HepG2 (cell line): ENCODE data around the gene ACSS1. TPM values are rescaled to one million over a fixed set of nuclear protein-coding genes. Genes with fewer than 3 reads are reported as not detected.

Source experiments
- ARID5B ChIP-seq: IDR thresholded peaks from 2 replicates; pipeline ENCODE4 v1.4.0; 2020; ENCODE audit warnings: mild to moderate bottlenecking, missing genetic modification reagents
- BCLAF1 ChIP-seq: fragments of 450-650 bp; IDR thresholded peaks from 2 replicates; pipeline ENCODE4 v1.6.1; 2017; ENCODE audit warnings: mild to moderate bottlenecking
- DBP ChIP-seq: sonication (generic); formaldehyde crosslinking; IDR thresholded peaks from 2 replicates; pipeline ENCODE4 v1.4.0; 2020; ENCODE audit warnings: missing genetic modification reagents; ENCODE audit errors: not compliant biosample characterization
- HIVEP1 ChIP-seq: sonication (generic); formaldehyde crosslinking; IDR thresholded peaks from 2 replicates; pipeline ENCODE4 v1.4.0; 2020; ENCODE audit warnings: mild to moderate bottlenecking, missing genetic modification reagents
- KAT8 ChIP-seq: IDR thresholded peaks from 2 replicates; pipeline ENCODE4 v1.6.1; 2016; ENCODE audit warnings: missing genetic modification reagents, missing compliant biosample characterization
- NFE2L1 ChIP-seq: sonication (generic); formaldehyde crosslinking; IDR thresholded peaks from 2 replicates; pipeline ENCODE4 v1.4.0; 2020; ENCODE audit warnings: missing genetic modification reagents, mild to moderate bottlenecking, borderline replicate concordance
- REST ChIP-seq, 2 experiments: IDR thresholded peaks; 2 replicates each; pipeline ENCODE4 v1.6.1; 2011 to 2012; ENCODE audit warnings: low read length in 2 of 2, borderline replicate concordance in 1 of 2, low read depth in 1 of 2, mild to moderate bottlenecking in 1 of 2, moderate library complexity in 1 of 2
- SAP130 ChIP-seq: IDR thresholded peaks from 2 replicates; pipeline ENCODE4 v1.6.1; 2016; ENCODE audit warnings: low read depth
- SMAD1 ChIP-seq: sonication (generic); formaldehyde crosslinking; IDR thresholded peaks from 2 replicates; pipeline ENCODE4 v1.4.0; 2020; ENCODE audit warnings: missing genetic modification reagents, low read depth, mild to moderate bottlenecking, borderline replicate concordance
- SMAD9 ChIP-seq: sonication (generic); formaldehyde crosslinking; IDR thresholded peaks from 2 replicates; pipeline ENCODE4 v1.5.1; 2020; ENCODE audit warnings: mild to moderate bottlenecking, missing genetic modification reagents
- TRIM22 ChIP-seq: fragments of 450-650 bp; IDR thresholded peaks from 2 replicates; pipeline ENCODE4 v1.6.1; 2017
- ZBTB7B ChIP-seq: sonication (generic); formaldehyde crosslinking; IDR thresholded peaks from 2 replicates; pipeline ENCODE4 v1.4.0; 2020; ENCODE audit warnings: missing genetic modification reagents
- ZFP90 ChIP-seq: sonication (generic); formaldehyde crosslinking; IDR thresholded peaks from 2 replicates; pipeline ENCODE4 v1.8.0; 2022; ENCODE audit warnings: missing genetic modification reagents, mild to moderate bottlenecking, inconsistent platforms, borderline replicate concordance
- ZNF383 ChIP-seq: sonication (generic); formaldehyde crosslinking; IDR thresholded peaks from 2 replicates; pipeline ENCODE4 v1.4.0; 2020; ENCODE audit warnings: missing genetic modification reagents, mild to moderate bottlenecking, borderline replicate concordance
- ZNF678 ChIP-seq: sonication (generic); formaldehyde crosslinking; IDR thresholded peaks from 2 replicates; pipeline ENCODE4 v1.4.0; 2020; ENCODE audit warnings: mild to moderate bottlenecking, missing genetic modification reagents
- ZNF780A ChIP-seq: sonication (generic); formaldehyde crosslinking; IDR thresholded peaks from 2 replicates; pipeline ENCODE4 v1.8.0; 2022; ENCODE audit warnings: mild to moderate bottlenecking, missing genetic modification reagents, moderate library complexity
- polyA plus RNA-seq, 8 experiments: library from polyadenylated mRNA; depleted of rRNA in 3 of 8; stranded (reverse) in 7 of 8; unstranded in 1 of 8; fragments of >200 nt; fragmentation: Illumina TruSeq in 4 of 8; extraction: Trizol in 4 of 8; gene quantifications; 2 replicates each; pipeline versions ENCODE4 v1.2.1 to v1.2.3, GENCODE V29; 2011 to 2016; ENCODE audit warnings: low read depth in 4 of 8, missing spikeins in 1 of 8, mixed read lengths in 1 of 8; ENCODE audit not compliant: insufficient read depth in 1 of 8
- total RNA-seq, 5 experiments: library from RNA; depleted of rRNA; stranded (reverse); fragments of >200 nt; fragmentation: Illumina TruSeq; extraction: Trizol; gene quantifications; 2 replicates each; pipeline ENCODE4 v1.2.3, GENCODE V29; 2016; ENCODE audit warnings: low read depth in 1 of 5

The ACSS1 gene
- total and polyA plus RNA-seq, 2 of the 13 experiments (the other 11 are each of a cell fraction or from before 2014, with no cell fraction given), result 15.2 to 41.6 TPM

GRCh38 chr20:25054096-25054820 lies 3.7 kb downstream of the ACSS1 start (continued):
- no peak for TF ChIP-seq KAT8
- no peak for TF ChIP-seq SMAD1 (CRISPR knock-in tag)
- TF ChIP-seq ARID5B (CRISPR knock-in tag), result peak; percentile 19; the same call in 1 of the 2 replicates
- peak in 1 of 2 experiments; percentile 12; a peak in 1 of 4 replicates for TF ChIP-seq REST (IDR thresholded peaks at IDR 0.05; ENCODE audit: borderline replicate concordance in 1 of 2, low read depth in 1 of 2, low read length in 2 of 2)
- no peak for TF ChIP-seq ZNF780A (CRISPR knock-in tag)
- TF ChIP-seq ZNF678 (CRISPR knock-in tag), result no peak
- peak; percentile 40; the same call in 1 of the 2 replicates for TF ChIP-seq SAP130 (CRISPR knock-in tag)
- TF ChIP-seq ZFP90, result no peak
- TF ChIP-seq NFE2L1, result no peak
- no peak for TF ChIP-seq TRIM22
- no peak for TF ChIP-seq HIVEP1 (CRISPR knock-in tag)
- no peak for TF ChIP-seq SMAD9 (CRISPR knock-in tag)
- TF ChIP-seq BCLAF1, result no peak
- no peak for TF ChIP-seq ZBTB7B
- TF ChIP-seq ZNF383 (CRISPR knock-in tag), result no peak
- TF ChIP-seq DBP (CRISPR knock-in tag), result no peak
